ENCODE data around the gene GLI1. TPM values are rescaled to one million over a fixed set of nuclear protein-coding genes. Genes with fewer than 3 reads are reported as not detected.

The GLI1 gene
- total RNA-seq, 1 experiment from 2014 or later: 25.8 TPM

- Histone ChIP-seq H3K14ac (ENCODE audit: insufficient read depth, low read length) (0 out of 2 replicates have a peak overlapping the region, but pooled peaks have one; percentile 6), H4K20me1 (ENCODE audit: control insufficient read depth, insufficient read depth, insufficient read length) (no peaks in the 10 kb centered on the region), H3K4ac (ENCODE audit: low read depth, low read length) (no peak overlapping the region), H3K9ac (ENCODE audit: extremely low read depth, insufficient read length, low read length) (no peak overlapping the region), H3K79me2 (ENCODE audit: insufficient read depth, low read length) (no peaks in the 10 kb centered on the region), H3K27ac (ENCODE audit: insufficient read length, low read depth, low read length) (no peak overlapping the region), H2AFZ (ENCODE audit: low read length) (no peak overlapping the region), H2BK15ac (ENCODE audit: low read depth, low read length) (no peak overlapping the region), H4K91ac (ENCODE audit: insufficient read length, low read depth, low read length) (no peak overlapping the region), H3K27me3 (ENCODE audit: insufficient read depth, low read length) (no peaks in the 10 kb centered on the region), H2AK5ac (ENCODE audit: insufficient read length, low read length) (no peak overlapping the region), H3K4me2 (ENCODE audit: insufficient read depth, insufficient read length, low read length) (peak overlapping the region; percentile 84), H3K4me1 (ENCODE audit: insufficient read depth, low read length) (no peaks in the 10 kb centered on the region; the same call in 1 of the 2 replicates), H3K23me2 (ENCODE audit: insufficient read length, low read depth, low read length, poor library complexity, severe bottlenecking) (peaks cover 34% of the 10 kb centered on the region), H2BK5ac (ENCODE audit: insufficient read length, low read length) (no peak overlapping the region), H3K79me1 (ENCODE audit: insufficient read depth, low read depth, low read length, poor library complexity, severe bottlenecking) (no peaks in the 10 kb centered on the region), H4K8ac (replicated peaks; ENCODE audit: insufficient read length, low read depth, low read length) (no peak overlapping the region), H2BK12ac (ENCODE audit: insufficient read length, low read depth, low read length) (no peak overlapping the region), H3K9me3 (ENCODE audit: control insufficient read depth, low read depth, low read length) (no peaks in the 10 kb centered on the region), H3K23ac (ENCODE audit: insufficient read length, low read depth, low read length) (no peak overlapping the region), H3T11ph (ENCODE audit: low read length) (no peak overlapping the region), H3K56ac (ENCODE audit: insufficient read length, low read depth, low read length) (no peak overlapping the region), H4K5ac (ENCODE audit: insufficient read length, low read depth, low read length) (no peak overlapping the region), H2BK120ac (ENCODE audit: low read depth, low read length, poor library complexity, severe bottlenecking) (no peak overlapping the region), H3K18ac (ENCODE audit: insufficient read length, low read depth, low read length) (no peak overlapping the region), H2BK20ac (ENCODE audit: low read depth, low read length, poor library complexity, severe bottlenecking) (no peak overlapping the region)
- DNase-seq: no peak
- Mint-ChIP-seq H3K36me3 (ENCODE audit: insufficient read depth in 1 of 3, low read depth in 3 of 3) (no peaks in the 10 kb centered on the region; a peak in 2 of 7 replicates), H3K27ac (peak overlapping the region in 2 of 3 experiments; percentile 24 to 79; a peak in 1 of 7 replicates), H3K4me1 (peaks cover 46 to 53% of the 10 kb centered on the region in 2 experiments), H3K27me3 (ENCODE audit: low read depth) (peaks cover 4% of the 10 kb centered on the region), H3K4me3 (peak overlapping the region; percentile 69 to 84), H3K9me3 (no peaks in the 10 kb centered on the region)
- no peak for TF ChIP-seq CTCF (conservative IDR thresholded peaks at IDR 0.05)
- no CpG with 5 or more reads among the region's 6 CpGs for WGBS (ENCODE audit: extremely low coverage, insufficient read length, low lambda C conversion rate)
Measured at GRCh38 chr12:57456737-57457490, 2.7 kb upstream of the GLI1 start.

All from H9 (cell line).